HG02798 (cell line): Measurements from ENCODE around the gene EGR4.

Experiments used
- ATAC-seq: cut with Tn5 transposase; IDR thresholded peaks from one replicate; pipeline ENCODE4 v1.9.1; 2021; ENCODE audit warnings: mild to moderate bottlenecking; ENCODE audit not compliant: unreplicated experiment, poor library complexity

Gene EGR4

GRCh38 chr2:73291093-73291460 lies 2.3 kb downstream of the EGR4 start:
- no peak for ATAC-seq

- ATAC-seq = no peak
Observed at GRCh38 chr2:73290049-73290839, 3.1 kb downstream of the EGR4 start.

DNA sequence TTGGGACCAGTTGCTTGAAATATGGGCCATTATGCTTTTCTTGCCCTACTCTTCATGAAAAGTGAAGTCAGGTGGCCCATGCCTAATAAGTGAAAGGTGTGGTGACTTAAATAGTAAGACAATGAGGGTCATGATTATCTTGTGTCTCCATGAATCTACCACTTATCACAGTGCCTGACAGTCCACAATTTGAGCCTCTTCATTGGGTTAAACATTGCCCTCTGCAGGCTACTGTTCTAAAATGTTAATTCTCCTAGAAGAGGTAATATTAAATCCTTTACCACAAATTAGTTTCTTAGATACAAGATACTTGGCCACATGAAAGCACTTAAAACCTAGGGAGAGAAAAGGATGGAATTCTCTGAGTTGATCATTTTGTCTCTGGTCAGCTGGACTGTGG lies 4.0 kb downstream of the EGR4 start:
- no peak for ATAC-seq

DNA sequence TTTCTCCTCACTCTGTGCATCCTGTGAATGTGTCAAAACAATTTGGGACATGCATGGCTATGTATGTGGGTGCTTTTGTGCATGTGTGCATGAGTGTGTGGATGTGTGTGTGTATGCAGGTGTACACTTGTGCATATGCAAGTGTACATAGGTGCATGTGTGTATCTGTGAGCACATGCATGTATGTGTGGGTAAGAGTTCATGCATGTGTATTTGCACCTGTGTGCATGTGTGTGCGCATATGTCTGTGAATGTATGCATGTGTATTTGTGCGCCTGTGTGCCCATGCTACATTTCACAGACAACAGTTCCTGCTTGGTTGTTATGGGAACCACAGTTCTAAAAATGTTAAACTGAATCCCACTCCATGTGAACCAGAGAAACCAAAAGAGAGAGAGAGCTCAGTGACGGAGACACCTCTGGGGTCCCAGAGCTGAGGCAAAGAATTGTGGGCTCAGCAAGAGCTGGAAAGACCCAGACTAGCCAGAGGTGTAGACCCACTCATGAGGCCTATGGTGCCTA lies 7.2 kb downstream of the EGR4 start:
- ATAC-seq = no peak

DNA sequence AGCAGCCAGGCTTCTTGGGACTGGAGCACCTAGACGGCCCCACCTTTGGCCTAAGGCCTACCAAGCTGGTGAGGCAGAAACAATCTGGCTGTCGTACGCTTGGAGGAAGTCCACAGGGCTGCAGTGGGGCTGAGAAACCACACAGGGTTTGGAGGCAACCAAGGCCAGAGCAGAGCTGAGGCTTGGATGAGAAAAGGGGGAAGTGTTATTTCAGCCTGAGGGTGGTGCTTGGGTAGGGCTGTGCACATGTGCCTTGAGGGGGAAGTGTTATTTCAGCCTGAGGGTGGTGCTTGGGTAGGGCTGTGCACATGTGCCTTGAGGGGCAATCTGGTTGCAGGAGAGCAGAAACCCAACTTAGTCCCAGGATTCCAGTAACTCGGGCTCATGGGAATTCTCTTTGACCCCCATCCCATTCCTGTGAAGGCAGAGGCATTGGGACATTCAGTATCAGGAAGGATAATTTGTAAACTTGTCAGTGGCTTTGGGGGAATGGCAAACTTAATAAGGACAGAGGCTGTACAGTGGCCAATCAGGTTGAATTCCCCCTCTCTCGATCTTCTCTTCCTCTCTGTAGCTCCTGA lies 8.1 kb downstream of the EGR4 start:
- ATAC-seq = peak; percentile 45

DNA sequence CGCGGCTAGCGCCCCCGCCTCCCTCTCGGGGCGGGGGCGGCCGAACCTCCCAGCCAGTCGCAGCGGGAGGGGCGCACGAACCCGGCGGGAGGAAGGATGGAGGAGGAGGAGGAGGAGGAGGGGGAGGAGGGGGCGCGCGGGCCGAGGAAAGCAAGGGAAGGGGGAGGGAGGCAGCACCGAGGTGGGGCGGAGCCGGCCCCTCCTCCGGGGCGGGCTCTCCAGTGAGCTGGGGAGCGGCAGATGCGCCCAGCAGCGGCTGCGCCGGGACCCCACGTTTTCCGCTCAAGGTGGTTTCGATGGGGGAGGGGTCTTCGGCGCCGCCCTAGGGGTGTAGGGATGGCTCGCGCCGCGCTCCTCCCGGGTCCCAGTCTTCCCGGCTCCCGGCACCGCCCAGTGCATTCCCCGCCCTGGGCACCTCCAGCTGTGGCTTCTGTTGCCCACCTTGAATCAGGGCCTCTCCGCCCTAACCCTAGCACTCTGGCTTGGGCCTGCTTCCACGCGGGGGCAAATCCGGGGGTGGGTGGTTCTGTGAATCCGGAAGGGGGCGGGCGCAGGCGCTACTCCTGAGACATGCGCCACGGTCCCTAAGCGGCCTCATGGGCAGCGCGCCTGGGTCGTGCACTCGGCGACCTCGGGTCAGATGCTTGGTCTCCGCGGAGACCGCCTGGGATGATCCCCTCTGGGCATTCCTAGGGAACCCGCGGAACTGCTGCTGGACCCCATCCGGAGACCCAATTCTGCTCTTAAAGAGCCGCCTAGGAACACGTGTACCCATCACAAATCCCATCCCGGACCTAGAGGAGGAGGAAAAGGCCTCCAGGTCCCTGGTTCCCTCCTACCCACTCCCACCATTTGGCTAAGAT lies 8.8 kb downstream of the EGR4 start, which contains the start of gene FBXO41:
TSS of gene FBXO41 (minus strand) at position 183 of the 863 bp plus-strand sequence. CDS start 14,848 bp downstream, outside the sequence.
- peak; percentile 84 for ATAC-seq

- peak; percentile 17 for ATAC-seq
Observed at GRCh38 chr2:73283545-73284295, 9.6 kb downstream of the EGR4 start.

- ATAC-seq = no peak
Observed at GRCh38 chr2:73282924-73283544, 10.3 kb downstream of the EGR4 start.

DNA sequence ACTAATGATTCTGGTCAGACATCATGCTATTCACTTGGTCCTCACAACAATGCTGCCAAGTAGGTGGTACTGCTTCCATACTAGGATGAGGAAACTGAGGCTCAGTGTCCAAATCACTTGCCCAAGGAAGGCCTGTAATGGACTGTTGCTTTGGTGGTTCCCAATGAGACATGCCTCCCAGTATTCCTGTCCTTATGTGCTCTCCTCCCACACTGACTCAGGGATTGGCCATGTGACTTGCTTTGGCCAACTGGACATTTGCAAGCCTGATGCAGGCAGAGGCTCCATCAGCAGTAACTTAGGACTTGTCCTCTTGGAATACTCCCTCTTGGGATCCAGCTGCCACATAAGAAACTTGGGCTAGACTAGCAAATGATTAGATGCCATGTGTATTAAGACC lies 12.1 kb downstream of the EGR4 start:
- ATAC-seq = no peak

DNA sequence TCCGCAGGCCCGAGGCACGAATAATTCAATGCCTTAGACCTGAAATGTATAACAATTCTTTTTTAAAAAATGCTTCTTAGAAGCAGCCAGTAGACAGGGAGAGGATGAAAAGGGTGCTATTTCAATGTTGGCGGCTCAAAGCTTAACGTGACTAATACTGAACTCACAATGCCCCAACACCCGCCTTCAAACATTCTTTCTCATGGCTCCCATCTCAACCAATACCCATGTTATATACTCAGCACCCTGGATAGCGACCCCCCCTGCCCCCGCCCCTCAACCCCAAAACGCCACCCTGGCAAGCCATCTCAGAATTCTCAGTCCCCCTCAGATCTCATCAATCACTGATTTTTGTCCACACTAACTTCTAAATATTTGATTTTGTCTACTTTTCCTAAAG lies 13.5 kb downstream of the EGR4 start:
- no peak for ATAC-seq

DNA sequence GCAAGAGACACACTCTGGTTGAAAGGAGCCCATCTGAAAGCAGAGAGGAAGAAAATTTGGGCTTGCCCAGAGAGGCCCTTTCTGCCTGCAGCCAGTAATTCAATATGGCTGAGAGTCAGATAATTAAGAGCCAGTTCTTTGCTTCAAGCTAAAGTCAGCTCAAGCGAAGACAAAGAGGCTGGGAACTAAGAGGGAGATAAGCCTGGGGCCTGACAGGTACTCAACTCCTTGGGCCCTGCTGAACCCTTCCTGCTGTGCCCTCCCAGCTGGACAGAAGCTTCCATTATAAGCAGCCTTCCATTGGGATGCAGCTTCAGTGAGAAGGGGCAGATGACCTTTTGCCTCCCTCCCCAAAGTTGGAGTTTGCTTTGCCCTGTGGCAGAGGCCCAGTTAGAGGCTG lies 21.1 kb downstream of the EGR4 start:
- ATAC-seq = no peak

DNA sequence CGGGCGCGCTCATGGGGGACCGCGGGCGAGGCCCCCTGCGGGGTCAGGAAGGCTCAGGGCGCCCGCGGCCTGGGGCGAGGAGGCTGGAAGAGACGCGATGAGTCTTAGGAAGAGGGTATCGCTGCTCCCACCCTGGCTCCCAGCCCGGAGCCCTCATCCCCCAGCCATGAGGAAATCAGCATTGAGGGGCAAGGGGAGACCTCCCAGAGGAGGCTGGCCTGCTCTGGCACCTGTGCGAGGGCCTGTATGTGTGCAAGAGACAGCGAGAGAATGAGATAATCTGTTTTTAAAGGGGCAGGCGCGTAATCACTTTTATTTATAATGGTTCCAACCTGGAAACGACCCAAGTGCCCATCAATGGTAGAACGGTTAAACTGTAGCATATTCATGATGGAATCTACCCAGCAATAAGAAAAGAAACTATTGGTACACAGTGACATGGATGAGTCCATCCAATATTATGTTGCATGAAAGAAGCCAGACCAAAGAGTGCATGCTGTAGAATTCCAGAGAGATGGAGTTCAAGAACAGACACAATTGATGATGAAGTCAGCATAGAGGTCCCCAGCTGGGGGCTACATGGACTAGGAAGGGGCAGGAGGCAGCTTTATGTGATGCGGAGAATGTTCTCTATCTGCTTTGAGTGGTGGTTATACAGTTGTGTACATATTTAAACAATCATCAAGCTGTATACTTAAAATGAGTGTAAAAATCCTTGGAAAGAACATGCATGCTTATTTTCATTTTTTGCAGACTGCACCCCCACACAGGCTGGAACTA lies 23.5 kb downstream of the EGR4 start:
- ATAC-seq = no peak

DNA sequence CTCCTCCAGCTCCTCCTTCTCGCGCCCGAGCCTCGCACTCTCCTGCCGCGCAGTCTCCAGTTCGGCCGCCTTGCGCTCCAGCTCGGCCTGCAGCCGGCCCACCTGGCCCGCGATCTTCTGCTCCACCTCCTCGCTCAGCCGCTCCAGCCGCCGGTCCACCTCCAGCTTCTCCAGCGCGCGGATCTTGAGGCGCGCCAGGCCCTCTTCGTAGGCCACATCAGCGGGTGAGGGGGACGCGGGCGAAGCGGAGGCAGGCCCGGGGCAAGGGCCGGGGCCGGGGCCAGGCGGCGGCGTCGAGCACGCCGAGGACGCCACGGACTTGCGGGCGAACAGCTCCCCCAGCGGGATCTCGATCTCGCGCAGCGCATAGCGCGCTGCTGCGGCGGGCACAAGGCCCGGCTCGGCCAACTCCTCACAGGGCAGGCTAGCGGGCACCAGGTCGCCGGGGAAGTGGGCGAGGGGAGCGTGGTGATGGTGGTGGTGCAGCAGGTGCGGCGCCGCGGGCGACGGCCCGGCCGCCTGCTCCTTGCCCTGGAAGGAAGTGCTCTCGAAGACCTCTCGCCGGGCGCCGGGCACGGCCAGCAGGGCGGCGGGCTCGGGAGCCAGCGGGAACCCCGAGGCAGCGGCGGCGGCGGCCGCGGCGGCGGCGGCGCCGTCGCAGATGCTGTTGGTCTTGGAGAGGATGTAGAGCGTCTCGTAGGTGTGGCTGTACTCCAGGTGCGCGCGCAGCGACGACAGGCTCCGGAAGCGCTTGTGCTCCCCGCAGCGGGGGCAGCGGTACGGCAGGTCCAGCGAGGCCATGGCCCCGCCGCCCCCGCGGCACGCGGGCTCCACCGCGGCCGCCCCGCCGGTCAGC lies 24.3 kb downstream of the EGR4 start:
- peak; percentile 77 for ATAC-seq

GRCh38 chr2:73268366-73268829 lies 24.9 kb downstream of the EGR4 start:
- no peak for ATAC-seq

DNA sequence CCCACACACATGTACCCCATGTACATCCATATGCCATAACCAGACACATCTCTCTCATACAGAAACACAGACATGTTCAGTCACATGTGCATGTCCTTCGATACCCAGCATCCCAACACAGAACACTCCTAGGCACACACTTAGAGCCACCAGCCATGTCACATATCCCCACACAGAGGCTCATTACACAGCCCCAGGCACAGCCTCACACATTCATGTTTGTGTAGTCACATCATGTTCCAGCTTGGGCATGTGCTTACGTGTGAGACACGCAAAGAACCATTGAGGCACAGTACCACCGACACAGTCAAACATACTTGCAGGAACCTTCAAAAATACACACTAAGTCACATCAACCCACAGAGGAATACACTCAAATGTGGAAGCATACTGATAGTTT lies 26.3 kb downstream of the EGR4 start:
- ATAC-seq = no peak

DNA sequence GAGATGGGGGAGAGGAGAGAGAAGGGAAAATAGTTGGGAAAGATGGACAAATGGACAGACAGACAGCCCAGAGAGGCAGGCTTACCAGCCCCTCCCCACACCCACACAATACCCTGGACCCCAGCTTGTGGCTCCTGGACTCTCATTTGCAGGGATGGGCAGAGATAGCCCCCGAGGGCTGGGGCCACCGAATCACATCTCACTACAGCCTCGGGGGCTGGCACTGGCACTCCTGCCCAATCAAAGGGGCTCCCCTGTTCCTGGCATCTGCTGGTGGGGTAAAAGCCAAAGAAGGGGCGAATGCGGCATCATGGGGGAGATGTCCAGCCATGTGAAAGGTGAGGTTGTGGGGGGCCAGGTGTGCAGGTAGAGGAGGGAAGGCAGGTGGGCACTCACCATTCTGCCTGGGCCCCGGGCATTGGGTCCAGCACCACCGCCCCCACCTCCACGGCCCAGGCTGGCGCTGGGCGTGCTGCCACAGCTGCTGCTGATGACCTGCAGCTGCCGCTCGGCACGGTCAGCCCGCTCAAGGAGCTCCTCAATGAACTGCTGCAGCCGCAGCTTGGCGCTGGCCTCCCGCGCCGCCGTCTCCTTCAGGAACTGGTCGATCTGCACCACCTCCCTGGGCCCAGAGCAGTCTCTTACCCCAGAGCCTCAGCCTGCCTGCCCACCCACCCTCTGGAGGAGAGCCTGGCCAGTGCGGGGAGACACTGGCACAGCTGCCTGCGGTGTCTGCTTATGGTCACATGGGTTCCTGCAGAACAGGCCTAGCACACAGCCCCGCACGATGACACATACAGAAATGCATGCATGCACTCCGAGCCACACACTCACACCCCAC lies 27.1 kb downstream of the EGR4 start:
- ATAC-seq = no peak
